GM12864 (cell line): Measurements from ENCODE around the gene TMEM167A.

Source experiments
- DNase-seq: peaks from one replicate; pipeline ENCODE4 v3.0.0-alpha.2; 2011; ENCODE audit warnings: low read depth
- H3K4me3 ChIP-seq: 2 replicates; pipeline ENCODE4 v1.5.1; 2011; ENCODE audit warnings: mild to moderate bottlenecking, low read depth, low read length, control low read depth
- CTCF ChIP-seq: IDR thresholded peaks from 2 replicates; pipeline ENCODE4 v1.5.1; 2011; ENCODE audit warnings: low read depth, mild to moderate bottlenecking, moderate library complexity, low read length, control low read depth, inconsistent platforms; ENCODE audit errors: missing control alignments

Gene TMEM167A

GRCh38 chr5:83026930-83027687, 50.1 kb downstream of the TMEM167A start:
- TF ChIP-seq CTCF, result no peak
- no peak overlapping the region for H3K4me3 ChIP-seq
- peak; percentile 8 for DNase-seq

GRCh38 chr5:83026516-83026915, 50.7 kb downstream of the TMEM167A start:
- DNase-seq, result no peak
- H3K4me3 ChIP-seq, result no peak overlapping the region
- TF ChIP-seq CTCF, result no peak

- no peak for TF ChIP-seq CTCF
- H3K4me3 ChIP-seq, result no peak overlapping the region
- DNase-seq, result no peak
Measured at GRCh38 chr5:83025690-83026478, 51.3 kb downstream of the TMEM167A start.

GRCh38 chr5:83022334-83022733, 54.9 kb downstream of the TMEM167A start:
- no peak for DNase-seq
- TF ChIP-seq CTCF, result no peak
- no peak overlapping the region for H3K4me3 ChIP-seq

- no peak overlapping the region for H3K4me3 ChIP-seq
- DNase-seq, result no peak
- TF ChIP-seq CTCF, result no peak
Measured at GRCh38 chr5:83015676-83016075, 61.5 kb downstream of the TMEM167A start.

- DNase-seq, result peak; percentile 66
- H3K4me3 ChIP-seq, result no peak overlapping the region
- TF ChIP-seq CTCF, result no peak
Measured at GRCh38 chr5:83011985-83012384, 65.2 kb downstream of the TMEM167A start.
